OCI-M2 (cell line): ENCODE data around the gene ZNF26.
A peak's percentile ranks its signal among the peaks of the same experiment; 100 is the strongest.
"Not testable (repeated sequence)": the region's sequence is repeated elsewhere in the genome, so short reads cannot be mapped to it uniquely, and the experiment has no call there.

Experiments used
- DNase-seq: peaks from one replicate; lab custom pipeline; 2025; ENCODE audit not compliant: unreplicated experiment; lab: John Stamatoyannopoulos, UW

The ZNF26 gene

DNA sequence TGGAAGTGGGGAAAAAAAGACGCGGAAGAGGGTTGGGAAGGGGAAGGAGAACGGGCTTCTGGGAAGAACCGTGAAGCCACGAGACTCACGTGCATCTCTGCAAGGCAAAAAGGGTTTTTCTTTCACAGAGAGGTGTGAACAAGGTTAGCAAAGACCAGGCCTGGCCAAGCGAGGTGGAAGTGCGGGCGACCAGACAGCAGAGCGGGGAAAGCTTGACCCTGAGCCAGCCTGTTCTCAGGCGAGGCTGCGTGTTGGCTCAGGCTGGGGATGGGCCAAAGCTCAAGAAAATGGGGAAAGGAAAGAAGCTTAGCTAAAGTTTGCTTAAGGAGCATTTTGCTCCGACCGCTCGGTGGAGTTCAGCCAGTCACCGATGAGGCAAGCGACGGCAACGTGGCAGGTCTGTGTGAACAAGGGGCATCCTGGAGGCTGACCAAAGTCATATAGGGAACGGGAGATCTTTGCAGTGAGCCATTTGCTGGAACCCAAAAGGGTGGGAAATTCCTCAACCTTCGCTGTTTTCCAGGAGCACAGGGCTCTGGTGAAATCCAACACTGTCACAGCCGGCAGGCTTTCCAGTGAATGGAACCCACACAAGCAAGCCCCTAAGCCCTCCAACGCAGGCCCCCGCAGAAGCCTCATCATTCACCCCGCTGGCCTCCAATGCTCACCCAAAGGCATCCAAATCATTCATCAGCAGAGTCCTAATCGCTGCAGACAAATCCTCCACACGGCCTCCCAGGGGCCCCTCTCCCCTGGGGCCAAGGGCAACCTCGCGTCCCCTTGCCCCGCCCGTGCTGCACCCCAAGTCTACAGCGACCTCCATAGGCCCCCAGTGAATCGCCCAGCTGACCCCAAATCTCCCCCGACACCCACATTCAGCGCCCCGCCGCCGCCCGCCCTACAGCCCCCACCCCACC lies 30.8 kb upstream of the ZNF26 start:
- DNase-seq: no peak

DNA sequence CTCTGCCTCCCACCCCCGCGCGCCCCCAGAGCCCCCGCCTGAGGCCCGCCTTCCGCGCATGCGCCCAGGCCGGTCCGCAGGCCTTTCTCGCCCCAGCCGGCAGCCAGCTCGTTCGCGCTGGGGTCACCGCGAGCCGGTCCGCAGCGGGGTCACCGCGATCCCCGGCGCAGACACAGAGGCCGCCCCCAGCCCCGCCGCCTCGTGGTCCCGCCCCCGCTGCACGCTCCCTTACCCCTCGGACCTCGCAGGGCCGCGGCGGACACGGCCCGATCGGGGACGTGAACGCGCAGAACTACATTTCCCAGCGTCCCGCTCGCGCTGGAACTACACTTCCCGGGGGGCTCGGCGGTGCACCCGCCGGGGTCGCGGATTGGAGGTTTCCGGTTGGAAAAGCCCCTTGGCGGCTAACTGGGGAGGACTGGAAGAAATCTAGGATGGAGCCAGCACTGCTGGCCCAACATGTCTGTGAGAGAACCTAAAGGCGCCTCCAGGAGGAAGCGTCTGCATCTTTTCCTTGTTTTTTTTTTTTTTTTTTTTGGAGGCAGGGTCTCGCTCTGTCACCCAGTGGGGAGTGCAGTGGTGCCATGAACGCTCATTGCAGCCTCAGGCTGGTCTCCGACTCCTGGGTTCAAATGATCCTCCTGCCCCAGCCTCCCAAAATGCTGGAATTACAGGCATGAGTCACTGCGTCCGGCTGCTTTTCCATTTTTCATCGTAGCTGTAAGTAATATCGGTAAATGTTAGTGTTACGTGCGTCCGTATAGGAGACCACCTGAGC lies 30.0 kb upstream of the ZNF26 start, which contains the start of gene ZNF605:
Gene ZNF605 (minus strand): TSS at position 296 of the 778 bp plus-strand sequence. CDS start 10,671 bp downstream, outside the sequence.
- DNase-seq: peak; percentile 8

- not testable (repeated sequence) for DNase-seq
Measured at GRCh38 chr12:132961790-132962189, 24.4 kb upstream of the ZNF26 start.

GRCh38 chr12:132963947-132964346 lies 22.2 kb upstream of the ZNF26 start:
- not testable (repeated sequence) for DNase-seq

GRCh38 chr12:132965796-132966195 lies 20.4 kb upstream of the ZNF26 start:
- DNase-seq: no peak

- no peak for DNase-seq
Measured at GRCh38 chr12:132966676-132967415, 19.3 kb upstream of the ZNF26 start.

DNA sequence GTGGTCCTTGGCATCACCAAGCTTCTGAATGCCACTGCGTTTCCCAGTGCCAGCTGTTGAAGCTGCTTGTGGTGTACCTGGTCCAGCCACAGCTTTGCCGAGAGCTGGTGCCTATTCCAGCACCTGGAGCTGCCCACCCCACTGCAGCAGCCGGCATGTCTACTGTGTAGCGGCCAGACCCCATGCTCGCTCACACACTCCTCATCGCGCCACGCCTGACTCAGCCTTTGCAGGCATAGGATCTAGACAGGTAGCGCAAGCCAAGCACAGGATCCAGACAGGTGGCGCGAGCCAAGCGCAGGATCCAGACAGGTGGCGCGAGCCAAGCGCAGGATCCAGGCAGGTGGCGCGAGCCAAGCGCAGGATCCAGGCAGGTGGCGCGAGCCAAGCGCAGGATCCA lies 18.4 kb upstream of the ZNF26 start:
- DNase-seq: no peak

GRCh38 chr12:132972374-132972773 lies 13.8 kb upstream of the ZNF26 start:
- no peak for DNase-seq

DNA sequence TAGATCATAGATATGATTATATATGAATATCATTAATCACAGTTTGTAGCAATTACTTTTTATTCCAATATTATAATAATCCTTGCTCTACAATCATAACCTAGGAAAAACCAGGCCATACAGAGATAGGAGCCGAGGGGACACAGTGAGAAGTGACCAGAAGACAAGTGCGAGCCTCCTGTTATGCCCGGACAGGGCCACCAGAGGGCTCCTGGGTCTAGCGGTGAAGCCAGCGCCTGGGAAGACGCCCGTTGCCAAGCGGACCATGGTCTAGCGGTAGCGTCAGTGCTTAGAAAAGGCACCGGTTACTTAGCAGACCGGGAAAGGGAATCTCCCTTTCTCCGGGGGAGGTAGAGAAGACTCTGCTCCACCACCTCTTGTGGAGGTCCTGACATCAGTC lies 9.3 kb upstream of the ZNF26 start:
- DNase-seq: not testable (repeated sequence)

DNA sequence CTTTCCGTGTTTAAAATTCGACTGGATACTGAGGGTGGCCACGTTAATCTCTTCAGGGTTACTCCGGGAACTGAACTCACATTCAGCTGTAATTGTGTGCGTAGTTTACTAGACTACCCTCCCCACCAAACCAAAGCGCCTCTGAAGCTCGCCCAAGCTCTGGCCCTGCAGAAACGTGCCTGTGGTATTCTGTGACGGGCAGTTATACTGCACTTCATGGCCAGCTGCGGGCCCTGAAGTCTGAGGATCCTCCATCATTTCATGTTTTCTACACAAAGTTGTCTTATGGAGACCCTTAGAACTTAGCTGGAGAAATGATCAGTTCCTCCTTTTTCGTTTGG lies 688 bp downstream of the ZNF26 start:
- DNase-seq: no peak

DNA sequence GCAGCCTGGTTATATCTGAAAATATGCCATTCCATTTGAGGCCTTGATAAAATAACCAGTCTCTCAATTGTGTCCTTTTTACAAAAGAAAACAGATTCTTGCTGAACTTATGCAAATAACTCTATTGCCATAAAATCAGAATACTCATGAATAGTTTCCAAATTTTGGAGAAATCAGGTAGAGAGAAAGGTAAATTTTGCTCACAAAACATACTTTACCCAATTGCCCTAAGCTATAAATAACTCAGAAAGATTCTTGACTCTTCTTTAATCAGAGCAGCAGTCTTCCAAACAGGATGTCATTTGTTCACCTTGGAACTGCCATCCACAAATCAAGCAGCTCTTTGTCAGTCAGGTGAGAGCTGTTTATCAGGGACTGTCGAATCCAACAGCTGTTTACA lies 12.6 kb downstream of the ZNF26 start:
- DNase-seq: no peak

DNA sequence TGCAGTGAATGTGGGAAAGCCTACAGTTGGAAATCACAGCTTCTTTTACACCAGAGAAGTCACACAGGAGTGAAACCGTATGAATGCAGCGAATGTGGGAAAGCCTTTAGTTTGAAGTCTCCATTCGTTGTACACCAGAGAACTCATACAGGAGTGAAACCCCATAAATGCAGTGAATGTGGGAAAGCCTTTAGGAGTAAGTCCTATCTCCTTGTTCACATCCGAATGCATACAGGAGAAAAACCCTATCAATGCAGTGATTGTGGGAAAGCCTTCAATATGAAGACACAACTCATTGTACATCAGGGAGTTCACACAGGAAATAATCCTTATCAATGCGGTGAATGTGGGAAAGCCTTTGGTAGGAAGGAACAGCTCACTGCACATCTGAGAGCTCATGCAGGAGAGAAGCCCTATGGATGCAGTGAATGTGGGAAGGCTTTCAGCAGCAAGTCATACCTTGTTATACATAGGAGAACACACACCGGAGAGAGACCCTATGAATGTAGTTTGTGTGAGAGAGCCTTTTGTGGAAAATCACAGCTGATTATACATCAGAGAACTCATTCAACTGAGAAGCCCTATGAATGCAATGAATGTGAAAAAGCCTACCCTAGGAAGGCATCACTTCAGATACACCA lies 24.6 kb downstream of the ZNF26 start:
- DNase-seq: no peak

GRCh38 chr12:133023566-133023965 lies 37.4 kb downstream of the ZNF26 start:
- DNase-seq: no peak

DNA sequence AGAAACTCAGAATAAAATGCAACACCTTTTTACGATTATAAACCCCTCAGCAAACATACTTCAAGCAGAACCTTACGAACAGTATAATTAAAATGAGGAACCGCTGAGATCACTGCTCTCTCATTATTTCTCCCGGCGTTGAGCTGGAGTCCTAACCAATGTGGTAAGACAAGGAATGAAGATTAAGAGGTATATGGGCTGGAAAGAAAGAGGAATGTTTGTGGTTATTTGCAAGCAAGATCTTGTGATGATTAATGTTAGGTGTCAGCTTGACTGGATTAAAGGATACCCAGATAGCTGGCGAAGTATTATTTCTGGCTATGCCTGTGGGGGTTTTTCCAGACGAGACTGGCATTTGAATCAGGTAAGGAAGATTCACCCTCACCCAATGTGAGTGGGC lies 40.8 kb downstream of the ZNF26 start:
- no peak for DNase-seq

GRCh38 chr12:133037207-133038005 lies 51.2 kb downstream of the ZNF26 start, which contains the start of gene ZNF84:
Gene ZNF84 (plus strand): TSS chr12:133037509. CDS start chr12:133041468, 3,959 bp downstream.
- peak; percentile 56 for DNase-seq

GRCh38 chr12:133038118-133038709 lies 52.0 kb downstream of the ZNF26 start:
- no peak for DNase-seq

GRCh38 chr12:133046698-133047097 lies 60.5 kb downstream of the ZNF26 start:
- no peak for DNase-seq

GRCh38 chr12:133057446-133057845 lies 71.3 kb downstream of the ZNF26 start:
- DNase-seq: no peak
